ENCODE measurements around the gene ODC1.
"Not testable (repeated sequence)": the region's sequence is repeated elsewhere in the genome, so short reads cannot be mapped to it uniquely, and the experiment has no call there.

The ODC1 gene

GRCh38 chr2:10452956-10453904 is 5.1 kb upstream of the ODC1 start:
- DNase-seq (ENCODE audit: low read depth in 2 of 2): no peak

GRCh38 chr2:10452312-10452711 is 4.2 kb upstream of the ODC1 start:
- DNase-seq (ENCODE audit: low read depth in 2 of 2): no peak

GRCh38 chr2:10451819-10452218 is 3.7 kb upstream of the ODC1 start:
- DNase-seq (ENCODE audit: low read depth in 2 of 2): no peak

GRCh38 chr2:10449838-10450691 is 1.9 kb upstream of the ODC1 start:
- DNase-seq (ENCODE audit: low read depth in 2 of 2): no peak

- no peak for DNase-seq (ENCODE audit: low read depth in 2 of 2)
Measured at GRCh38 chr2:10449486-10449831, 1.3 kb upstream of the ODC1 start.

- DNase-seq (ENCODE audit: low read depth in 2 of 2): peak; percentile 90 to 91
Measured at GRCh38 chr2:10448576-10449485, 704 bp upstream of the ODC1 start.

GRCh38 chr2:10447300-10447894 is 730 bp downstream of the ODC1 start:
- peak; percentile 16 to 17 for DNase-seq (ENCODE audit: low read depth in 2 of 2)

- DNase-seq (ENCODE audit: low read depth in 2 of 2): no peak
Measured at GRCh38 chr2:10446631-10447030, 1.5 kb downstream of the ODC1 start.

GRCh38 chr2:10444463-10444862 is 3.7 kb downstream of the ODC1 start:
- DNase-seq (ENCODE audit: low read depth in 2 of 2): peak in 1 of 2 donors; percentile 47

- not testable (repeated sequence) for DNase-seq (ENCODE audit: low read depth in 2 of 2)
Measured at GRCh38 chr2:10442469-10443126, 5.5 kb downstream of the ODC1 start.

- no peak for DNase-seq (ENCODE audit: low read depth in 2 of 2)
Measured at GRCh38 chr2:10441948-10442347, 6.2 kb downstream of the ODC1 start.

- no peak for DNase-seq (ENCODE audit: low read depth in 2 of 2)
Measured at GRCh38 chr2:10440736-10441135, 7.4 kb downstream of the ODC1 start.

GRCh38 chr2:10439971-10440370 is 8.2 kb downstream of the ODC1 start:
- DNase-seq (ENCODE audit: low read depth in 2 of 2): no peak

- no peak for DNase-seq (ENCODE audit: low read depth in 2 of 2)
Measured at GRCh38 chr2:10439185-10439879, 8.8 kb downstream of the ODC1 start.

- DNase-seq (ENCODE audit: low read depth in 2 of 2): no peak
Measured at GRCh38 chr2:10438688-10439087, 9.4 kb downstream of the ODC1 start.

- no peak for DNase-seq (ENCODE audit: low read depth in 2 of 2)
Measured at GRCh38 chr2:10437806-10438205, 10.3 kb downstream of the ODC1 start.

- DNase-seq (ENCODE audit: low read depth in 2 of 2): no peak
Measured at GRCh38 chr2:10436583-10437110, 11.5 kb downstream of the ODC1 start.

GRCh38 chr2:10435820-10436204 is 12.3 kb downstream of the ODC1 start:
- DNase-seq (ENCODE audit: low read depth in 2 of 2): no peak

GRCh38 chr2:10434886-10435819 is 13.0 kb downstream of the ODC1 start:
- peak; percentile 60 to 76 for DNase-seq (ENCODE audit: low read depth in 2 of 2)

Data from stimulated activated CD8-positive, alpha-beta memory T cell treated with anti-CD3 and anti-CD28 coated beads, Interleukin-2, amount 100 ng/mL, for 48 hours (primary cell).